GM21515 (cell line): ENCODE measurements around the gene TENM4.

Source experiments
- ATAC-seq: cut with Tn5 transposase; IDR thresholded peaks from one replicate; pipeline ENCODE4 v1.9.1; 2021; ENCODE audit not compliant: unreplicated experiment

The TENM4 gene

DNA sequence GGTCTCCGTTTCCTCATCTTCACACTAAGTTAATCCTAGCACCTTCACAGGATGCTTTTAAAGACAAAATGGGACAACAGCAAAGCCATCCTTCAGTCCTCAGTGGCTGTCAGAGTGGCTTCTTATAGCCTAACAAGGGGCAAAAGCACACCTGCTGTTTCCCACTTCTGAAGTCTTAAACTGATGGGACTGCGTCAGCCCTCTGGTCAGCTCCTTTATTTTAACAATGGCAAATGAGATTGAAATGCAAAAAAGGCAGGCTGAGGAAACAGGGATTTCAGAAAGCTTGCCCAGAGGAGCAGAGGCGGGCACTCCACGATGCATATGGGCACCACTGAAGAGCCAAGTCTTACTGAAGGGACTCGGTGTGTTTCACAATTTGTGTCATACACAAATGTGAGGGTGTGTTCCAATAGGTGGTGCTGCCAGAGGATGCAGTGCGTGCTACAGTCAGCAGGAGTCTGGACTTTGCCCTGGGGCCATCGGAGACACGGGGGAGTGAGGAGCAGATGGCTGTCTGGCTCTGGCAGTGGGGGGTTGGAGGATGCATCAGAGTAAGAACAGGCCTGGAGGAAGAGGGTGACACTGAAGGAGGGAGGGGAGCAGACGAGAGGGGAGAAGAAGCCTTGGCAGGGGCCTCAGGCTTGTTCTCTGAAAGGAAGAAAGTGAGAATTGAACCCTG, 47.3 kb downstream of the TENM4 start:
- no peak for ATAC-seq

DNA sequence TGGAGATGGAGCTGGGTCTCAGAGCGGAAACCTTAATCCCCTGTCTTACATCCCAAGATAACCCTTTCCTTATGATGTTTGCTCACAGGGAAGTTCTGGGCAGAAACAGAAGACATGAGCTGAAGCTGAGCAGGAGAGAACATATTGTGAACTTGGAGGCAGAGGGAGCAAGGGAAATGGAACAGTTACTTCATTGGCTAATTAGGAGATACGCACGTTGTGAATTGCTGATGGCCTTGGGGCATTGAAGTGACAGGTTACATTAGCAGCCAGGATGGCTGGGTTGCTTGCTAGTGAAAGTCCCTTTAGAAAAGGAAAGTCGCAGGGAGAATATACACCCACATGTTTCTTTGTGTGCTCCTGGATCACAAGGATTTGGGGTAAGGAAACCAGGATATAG, 48.7 kb downstream of the TENM4 start:
- no peak for ATAC-seq

DNA sequence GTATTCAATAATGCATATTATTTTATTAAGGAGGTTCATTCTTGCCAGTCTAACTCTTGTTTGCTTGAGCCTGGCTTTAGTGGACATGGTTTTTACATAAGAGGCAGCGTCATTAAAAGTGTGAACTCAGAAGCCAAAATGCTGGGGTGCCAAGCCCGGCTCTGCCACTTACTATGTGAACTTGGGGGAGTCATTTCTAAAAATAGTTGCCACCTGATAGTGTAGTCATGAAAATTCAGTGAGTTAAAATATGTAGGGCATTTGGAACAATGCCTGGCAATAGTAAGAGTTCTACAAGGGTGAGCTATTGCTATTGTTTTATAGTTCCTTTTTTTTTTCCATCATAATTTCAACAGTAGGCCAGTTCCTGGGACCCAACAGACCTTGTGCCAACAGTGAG, 49.9 kb downstream of the TENM4 start:
- ATAC-seq, result no peak

DNA sequence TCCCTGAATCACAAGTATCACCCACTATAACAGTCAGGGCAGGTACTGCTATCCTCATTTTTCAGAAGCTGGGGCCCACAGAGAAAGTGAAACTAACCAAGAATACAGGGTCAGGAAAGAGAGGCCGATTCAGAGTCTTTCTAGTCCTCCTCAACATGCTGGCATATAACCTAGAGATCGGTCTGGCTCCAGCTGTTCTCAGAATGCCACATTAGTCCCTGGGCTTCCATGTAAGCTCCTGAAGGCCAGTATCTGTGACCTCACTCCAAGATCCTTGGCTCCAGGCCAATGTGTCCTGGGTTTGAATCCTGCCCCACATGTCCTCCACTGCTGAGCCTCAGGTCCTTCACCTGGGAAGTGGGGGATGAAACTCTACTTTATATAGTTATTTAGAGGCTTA, 50.4 kb downstream of the TENM4 start:
- ATAC-seq, result no peak

DNA sequence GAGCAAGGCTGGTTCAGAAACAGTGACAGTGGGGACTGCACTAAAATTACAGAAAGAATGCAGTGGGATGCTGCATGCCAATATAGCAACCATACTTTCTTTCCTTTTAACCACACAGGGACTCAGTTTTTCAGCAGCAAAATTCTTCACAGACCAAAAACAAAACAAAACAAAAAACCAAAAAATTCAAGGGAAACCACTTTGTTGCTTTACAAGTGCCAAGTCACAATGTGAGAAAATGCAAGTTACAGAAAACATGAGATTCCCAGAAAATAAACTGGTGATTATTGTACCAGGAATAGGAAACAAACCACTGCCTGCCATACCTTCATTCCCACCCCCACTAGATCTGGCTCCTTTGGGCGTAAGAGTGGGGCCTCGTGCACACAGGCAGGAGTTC, 52.6 kb downstream of the TENM4 start:
- no peak for ATAC-seq

DNA sequence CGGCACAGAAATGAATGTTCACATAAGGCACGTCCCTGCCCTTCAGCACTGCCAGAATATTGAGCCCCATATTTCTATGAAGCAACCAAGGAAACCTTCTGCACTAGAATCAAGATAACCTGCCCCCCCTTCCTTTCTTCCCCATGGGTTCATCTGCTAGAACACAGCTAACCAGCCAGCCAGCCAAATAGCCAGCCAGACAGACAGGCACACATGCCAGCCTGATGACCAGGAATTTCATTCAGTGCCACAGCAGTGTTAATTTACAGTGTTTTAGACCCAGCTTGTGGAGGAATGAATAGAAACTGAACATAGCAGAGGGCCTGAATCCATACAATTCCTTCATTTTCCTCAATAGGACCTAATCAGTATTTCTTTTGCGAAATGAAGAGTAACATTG, 57.0 kb downstream of the TENM4 start:
- no peak for ATAC-seq

DNA sequence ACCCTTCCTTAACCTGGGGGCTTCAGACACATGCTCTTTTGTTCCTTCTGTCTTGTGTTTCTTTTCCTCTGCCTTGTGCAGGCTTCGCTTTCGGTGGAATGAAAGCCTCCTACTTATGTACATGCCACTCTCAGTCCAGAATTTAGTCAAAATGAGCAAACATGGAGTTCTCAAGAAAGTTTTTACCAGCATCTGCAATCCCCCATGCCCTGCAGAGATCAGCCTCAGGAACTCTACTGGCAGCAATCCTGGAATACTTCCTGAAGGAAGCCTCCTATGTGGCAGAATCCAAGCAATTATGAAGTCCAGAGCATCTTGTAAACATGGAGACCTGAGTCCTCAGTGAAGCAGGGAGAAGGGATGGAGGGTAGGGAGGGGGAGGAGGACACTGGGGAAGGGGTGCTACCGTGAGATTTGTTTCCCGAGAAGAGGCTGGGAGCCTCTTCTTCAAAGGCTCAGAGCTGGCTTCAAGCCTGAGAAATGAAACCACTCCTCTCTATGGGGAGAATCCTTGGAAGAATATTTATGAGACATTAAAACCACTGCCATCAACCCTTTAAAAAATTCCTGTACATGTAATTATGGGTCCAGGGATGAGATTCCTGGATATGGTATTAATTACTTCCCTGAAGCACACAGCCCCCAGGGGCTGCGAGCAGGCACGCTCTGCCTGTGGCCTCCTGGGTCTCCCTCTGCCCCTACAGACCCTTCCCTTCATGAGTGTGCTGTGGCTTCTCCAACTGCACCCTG, 58.4 kb downstream of the TENM4 start:
- ATAC-seq, result no peak

DNA sequence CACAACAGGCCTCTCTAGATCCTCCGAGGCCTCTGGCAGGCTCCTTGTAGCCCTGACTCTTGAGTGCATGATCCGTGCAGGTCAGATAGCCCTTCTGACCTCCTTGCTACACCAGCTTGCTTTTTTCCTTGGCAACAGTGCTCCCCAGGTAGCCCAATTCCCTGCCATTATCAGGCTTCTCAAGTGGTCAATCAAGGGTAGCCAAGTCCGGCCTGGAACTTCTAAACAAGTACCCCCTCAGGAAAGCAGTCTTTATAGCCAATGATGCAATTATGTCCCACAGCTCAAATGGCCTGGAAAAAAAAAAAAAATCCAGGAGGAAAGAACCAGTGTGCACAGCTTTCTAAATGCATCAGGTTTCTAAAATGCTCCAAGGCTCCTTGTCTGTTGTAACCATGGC, 59.8 kb downstream of the TENM4 start:
- ATAC-seq, result no peak

DNA sequence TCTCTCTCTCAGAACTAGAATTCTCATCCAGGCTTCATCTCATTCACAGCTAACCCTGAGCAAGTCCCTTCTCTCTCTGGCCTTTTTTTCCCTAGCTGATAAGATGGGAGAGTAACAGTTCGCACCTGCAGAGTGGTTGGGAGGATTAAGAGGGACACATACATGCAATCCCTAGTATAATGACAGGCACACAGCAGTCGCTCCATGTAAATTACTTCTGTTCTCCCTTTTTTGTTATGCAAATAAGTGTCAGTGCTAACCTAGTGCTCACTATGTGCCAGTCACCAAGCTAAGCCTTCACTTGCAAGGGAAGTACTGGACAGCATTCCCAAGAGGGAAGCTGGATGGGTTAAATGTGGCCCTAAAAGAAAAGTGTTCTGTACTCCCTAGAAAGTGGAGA, 63.4 kb downstream of the TENM4 start:
- no peak for ATAC-seq

DNA sequence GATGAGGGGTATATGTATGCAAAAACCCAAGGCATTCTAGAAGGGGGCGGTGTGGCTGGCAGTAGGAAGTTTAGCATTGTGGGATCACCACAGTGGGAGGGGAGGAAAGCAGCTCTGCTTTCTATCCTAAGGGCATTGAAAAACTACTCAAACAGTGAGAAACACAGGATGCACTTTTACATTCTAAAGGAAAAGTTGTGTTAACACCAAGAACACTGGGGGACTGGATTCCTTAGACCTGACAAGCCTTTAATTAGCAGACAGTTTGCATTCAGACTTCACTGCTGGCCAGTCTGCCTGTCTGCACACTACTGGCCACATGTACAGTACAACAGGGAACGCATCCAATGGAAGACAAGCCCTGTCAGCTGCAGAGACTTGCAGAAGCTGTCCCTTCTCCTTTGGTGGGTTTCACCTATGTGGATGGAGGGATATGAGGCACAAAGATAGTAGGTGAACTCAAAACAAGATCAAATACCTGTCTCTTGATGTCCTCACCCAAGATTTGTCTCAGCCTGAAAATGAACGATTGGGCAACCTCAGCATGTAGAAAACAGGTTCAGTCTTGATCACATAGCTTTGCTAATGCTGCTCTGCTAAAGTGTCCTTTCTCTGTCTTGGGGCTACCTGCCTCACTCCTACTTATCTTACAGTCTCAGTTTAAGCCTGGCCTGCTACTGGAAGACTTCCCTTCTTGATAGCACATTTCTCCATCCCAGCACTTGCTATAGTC, 64.8 kb downstream of the TENM4 start:
- no peak for ATAC-seq

DNA sequence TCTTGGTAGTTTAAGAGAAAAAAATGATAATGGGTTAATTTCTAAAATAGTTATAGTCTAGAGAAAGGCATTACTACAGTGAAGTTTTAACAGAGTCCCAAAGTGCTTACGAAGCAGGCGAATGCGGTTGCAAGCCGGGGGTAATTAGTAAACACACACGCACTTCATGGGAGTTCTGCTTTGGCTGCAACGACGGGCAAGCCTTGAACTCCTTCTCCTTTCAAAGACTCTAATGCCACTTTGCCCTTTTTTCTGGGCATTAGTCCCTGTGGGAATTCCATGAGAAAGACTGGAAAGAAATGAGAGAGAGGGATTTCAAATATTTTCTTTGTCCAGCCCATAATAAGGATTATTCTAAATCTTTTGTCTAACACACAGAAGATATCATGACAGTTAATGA, 66.1 kb downstream of the TENM4 start:
- ATAC-seq, result no peak

DNA sequence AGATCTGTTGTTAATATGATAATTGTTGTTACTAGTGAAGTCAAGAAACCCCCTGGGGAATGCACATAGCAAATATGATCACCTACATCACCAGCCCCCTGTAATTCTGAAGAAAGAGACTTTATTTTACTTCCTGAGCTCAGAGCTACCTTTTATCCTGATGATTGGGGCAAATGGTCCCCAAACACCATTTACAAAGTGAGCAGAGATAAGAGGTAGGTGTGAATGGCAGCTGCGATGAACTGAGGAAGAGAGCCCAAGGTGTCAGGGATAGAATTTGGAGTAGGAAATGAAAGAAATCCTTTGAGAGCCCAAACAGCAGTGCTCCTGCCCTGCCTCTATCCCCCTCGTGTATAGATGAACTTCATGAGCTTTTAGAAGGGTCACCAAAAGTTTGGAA, 69.1 kb downstream of the TENM4 start:
- no peak for ATAC-seq

DNA sequence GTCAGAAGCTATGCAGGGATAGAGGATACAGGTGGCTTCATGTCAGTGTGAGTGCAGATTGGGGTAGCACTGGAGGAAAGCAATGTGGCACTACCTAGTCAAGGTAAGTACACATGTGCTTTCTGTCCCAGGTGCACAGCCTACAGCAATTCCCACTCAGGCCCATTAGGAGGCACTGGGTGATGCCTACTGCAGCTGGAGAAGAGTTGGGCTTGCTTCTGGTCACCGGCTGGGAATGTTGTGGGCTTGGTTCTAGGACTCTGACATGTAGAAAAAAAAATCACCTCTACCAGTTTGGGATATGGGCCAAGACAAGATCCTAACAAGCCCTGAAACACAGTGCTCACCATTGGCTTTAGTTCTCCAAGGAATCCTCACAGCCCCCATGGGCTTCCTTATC, 69.7 kb downstream of the TENM4 start:
- no peak for ATAC-seq

DNA sequence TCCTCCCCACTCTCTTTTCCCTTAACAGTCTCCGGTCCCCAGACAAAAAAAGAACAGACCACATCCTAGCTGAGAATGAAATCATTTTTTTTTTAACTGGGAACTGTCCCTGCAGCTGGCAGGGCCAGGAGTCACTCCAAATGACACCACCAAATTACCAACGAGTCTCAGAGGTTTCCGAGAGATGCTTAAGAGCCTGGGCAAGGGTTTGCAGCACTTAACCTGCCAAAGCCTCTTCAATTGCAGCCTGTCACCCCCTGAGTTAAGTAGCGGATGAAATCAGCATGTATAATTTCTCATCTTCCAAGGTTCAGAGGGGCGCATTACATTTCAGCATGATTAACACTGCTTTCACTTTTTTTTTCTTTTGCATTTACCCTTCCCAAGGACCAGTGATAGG, 71.8 kb downstream of the TENM4 start:
- no peak for ATAC-seq

DNA sequence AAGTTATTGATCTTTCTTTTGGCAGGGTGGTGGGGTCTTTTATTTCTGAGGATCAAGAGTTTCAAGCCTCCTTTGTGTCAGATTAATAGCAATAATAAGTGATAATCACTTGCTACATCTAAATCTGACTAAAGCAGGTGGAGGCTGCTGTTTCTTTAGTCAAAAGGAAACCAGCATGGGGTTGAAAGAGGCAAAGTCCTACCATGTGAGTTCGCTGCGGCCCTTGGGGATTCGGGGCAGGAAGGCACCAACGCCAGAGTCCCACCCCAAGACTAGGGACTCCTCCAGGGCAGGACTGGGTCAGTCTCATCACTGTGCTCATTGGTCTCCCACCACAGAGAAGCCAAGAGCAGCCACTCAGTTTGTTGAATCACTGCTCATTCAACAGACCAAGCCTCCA, 73.0 kb downstream of the TENM4 start:
- ATAC-seq, result no peak

DNA sequence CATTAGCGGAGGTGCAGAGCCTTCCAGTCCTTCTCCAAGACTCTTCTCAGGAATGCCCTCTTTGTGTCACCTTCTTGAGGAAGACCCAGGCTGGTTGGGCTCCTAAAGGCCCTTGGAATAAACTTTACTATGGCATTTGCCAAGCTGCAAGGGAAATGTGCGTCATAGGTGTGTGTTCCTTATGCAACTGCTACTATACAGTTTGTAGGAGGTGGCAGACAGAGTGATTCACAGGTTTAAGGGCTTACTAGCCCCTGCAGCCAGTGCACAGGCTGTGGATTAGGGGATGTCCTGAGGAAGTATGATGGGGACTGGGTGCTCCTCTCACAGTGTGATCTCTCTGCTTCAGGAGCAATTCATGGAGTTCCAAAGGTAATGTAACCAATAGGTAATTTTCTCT, 74.6 kb downstream of the TENM4 start:
- ATAC-seq, result no peak

DNA sequence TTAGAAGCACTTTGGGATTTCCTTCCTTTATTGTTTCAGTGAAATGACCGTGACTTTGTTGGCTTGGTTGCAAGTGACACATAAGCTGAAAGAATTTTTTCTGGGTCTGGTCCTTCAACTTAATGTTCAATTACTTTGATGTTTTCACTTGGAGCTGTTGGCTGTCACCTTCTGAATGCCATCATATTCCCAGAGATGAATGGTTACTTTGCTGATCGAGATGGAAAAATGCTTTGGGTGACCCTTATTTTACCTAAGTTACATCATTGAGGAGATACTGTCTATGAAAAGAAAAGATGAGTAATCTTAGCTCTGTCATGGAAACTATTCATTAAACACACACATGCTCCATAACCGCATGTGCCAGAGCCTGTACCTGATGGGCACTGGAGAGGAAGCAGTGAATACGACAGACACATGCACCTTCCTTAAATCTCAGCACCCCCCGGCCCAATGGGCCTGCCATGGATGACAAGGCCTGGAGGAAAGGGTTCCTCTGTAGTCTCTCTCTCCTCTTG, 76.9 kb downstream of the TENM4 start:
- no peak for ATAC-seq

DNA sequence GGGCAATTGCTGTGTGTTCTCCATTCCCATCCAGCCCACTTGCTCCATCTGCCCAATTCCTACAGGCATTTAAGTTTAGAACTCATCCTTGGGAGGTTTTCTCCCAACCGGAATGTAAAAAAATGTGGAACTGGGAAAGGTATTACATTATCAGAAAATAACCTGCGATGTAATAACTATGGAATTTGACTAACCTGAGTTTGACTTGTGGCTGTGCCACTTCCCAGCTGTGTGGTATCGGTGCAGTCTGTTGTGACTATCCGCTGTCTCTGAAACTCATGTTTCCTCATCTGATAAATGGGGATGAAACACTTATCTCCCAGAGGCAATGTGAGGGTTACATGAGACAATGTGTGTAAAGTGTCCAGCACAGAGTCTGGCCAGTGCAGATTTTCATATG, 77.6 kb downstream of the TENM4 start:
- no peak for ATAC-seq

DNA sequence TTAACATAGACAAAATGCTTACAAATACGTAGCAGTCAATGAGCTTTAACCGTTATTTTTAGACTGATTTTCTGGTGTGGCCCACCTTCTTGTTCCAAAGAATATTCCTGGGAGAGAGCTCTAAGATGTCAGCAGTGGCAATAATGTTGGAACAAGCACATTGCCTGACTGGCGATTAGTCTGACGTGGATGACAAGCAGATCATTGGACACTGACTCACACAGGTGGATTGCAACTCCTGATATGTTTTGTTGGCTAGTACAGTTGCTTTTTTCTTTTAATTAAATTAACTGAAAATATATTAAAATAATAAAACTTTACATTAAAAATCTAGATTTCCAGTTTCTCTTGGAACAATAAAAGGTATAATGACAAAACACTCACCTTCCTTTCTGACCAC, 78.0 kb downstream of the TENM4 start:
- ATAC-seq, result no peak

DNA sequence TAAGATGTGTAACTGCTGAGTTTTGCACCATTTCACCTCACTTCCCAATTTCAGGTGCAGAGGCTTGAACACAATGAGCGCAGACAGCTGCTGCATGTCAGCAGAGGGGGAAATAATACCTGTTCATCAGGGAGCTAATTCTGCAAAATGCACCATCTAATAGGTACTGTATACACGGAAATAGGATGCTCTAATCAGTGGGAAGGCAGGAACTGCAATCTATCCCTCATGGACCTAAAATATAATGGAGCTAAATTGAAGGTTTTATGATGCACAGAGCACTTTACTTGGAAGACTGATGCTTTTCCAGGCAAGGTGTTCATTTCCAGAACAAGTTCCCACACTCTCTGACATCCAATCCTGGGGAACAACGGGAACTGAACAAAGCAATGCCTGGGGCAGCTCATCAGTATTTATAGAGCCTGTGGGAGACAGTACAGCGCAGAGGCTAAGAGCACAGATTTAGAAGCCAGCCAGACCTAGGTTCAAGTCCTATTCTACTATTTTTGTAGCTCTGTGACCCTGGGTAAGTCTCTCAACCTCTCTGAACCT, 78.5 kb downstream of the TENM4 start:
- ATAC-seq, result no peak

DNA sequence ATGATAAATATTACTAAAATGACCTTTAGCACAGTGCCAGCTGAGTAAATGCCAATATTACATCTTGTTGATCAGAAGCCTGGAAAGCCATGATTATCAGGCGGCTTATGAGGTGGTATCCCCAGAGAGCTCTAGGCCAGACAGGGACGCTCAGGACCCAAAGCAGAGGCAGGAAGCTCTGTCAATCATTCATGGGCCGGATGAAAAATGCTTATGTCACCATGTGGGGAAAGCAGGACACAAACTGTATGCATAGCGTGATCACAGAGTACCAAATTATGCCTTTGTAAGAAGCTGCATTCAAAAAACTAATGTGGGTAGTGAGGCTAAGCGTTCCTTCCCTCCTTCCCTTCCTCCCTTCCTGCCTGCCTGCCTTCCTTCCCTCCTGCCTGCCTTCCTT, 82.6 kb downstream of the TENM4 start:
- no peak for ATAC-seq

DNA sequence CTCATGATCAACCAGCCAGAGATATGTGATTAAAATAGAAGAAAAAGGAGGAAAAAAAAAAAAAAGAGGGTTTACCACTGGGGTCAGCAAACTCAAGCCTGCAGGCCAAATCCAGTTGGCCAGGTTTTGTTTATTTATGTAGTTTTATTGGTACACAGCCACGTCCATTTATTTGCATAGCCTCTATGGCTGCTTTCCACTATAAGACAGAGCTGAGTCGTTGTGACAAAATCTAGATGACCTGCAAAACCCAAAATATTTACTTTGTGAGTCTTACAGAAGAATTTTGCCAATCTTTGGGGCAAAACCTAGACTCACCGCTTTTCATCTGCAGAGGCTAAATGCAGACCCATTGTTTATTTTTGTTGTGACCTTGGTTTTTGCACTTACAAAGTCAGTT, 87.1 kb downstream of the TENM4 start:
- no peak for ATAC-seq
